HTR-8/SVneo (cell line): ENCODE results near the gene LRRC8B.

ENCODE experiments used
- DNase-seq: peaks from one replicate; pipeline ENCODE4 v3.0.0; 2011; ENCODE audit warnings: low spot score, mixed read lengths; ENCODE audit not compliant: insufficient read length
- FAIRE-seq: peaks from 2 replicates; lab custom pipeline; 2011; peaks lifted over from hg19 to GRCh38; lab: Jason Lieb, UNC

LRRC8B gene

GRCh38 chr1:89546082-89546889 lies 21.7 kb downstream of the LRRC8B start:
- DNase-seq, result no peak
- FAIRE-seq, result no peak

DNA sequence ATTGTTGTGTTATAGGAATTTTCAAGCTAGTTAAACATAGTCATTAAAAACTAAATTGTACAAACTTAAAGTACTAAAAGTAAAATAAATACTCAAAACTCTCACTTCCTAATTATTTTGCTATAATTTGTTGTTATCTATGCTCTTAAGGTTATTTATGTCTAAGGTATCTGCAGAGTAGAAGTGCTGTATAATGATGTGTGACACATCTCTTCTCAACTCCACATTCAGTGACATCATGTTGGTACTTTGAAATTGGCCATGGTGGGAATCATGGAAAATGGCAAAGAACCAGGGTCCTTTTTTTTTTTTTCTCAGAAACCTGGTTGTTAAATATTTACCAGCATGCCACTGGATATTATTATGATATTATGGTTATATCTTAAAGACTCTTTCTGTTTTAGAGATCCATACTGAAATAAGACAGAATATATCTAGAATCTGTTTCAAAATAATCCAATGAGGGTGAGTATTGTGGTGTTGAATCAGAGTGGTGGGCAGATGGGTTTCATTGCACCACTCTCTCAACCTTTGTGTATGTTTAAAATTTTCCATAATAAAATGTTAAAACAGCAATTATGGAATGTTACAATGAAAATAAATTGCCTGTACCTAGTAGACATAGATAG lies 22.4 kb downstream of the LRRC8B start:
- DNase-seq (no peak), FAIRE-seq (no peak)

DNA sequence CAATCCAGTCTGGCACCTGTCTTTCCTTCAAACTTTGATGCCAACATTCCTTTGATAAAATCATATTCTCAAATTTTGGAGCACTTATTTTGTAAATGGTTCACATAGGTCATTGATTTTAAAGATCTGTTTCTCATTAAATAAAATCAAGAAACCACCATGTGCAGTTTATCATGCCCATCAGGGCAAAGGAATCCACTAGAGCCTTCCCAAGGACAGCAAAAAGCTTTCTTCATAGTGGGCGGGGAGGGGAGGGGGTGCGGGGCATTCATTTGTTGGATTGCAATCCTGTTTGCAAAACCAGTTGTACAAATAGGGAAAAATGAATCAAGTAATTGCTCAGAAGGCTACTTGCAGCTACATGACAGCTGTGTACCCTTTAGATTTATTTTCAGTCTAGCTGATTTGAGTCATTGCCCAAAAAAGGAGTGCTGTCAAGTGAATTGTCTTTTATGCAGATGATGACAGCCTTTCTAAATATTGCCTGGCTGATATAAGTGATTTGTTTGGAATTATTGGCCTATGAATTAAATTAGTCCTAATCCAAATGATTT lies 23.0 kb downstream of the LRRC8B start:
- no peak for DNase-seq
- FAIRE-seq, result no peak

DNA sequence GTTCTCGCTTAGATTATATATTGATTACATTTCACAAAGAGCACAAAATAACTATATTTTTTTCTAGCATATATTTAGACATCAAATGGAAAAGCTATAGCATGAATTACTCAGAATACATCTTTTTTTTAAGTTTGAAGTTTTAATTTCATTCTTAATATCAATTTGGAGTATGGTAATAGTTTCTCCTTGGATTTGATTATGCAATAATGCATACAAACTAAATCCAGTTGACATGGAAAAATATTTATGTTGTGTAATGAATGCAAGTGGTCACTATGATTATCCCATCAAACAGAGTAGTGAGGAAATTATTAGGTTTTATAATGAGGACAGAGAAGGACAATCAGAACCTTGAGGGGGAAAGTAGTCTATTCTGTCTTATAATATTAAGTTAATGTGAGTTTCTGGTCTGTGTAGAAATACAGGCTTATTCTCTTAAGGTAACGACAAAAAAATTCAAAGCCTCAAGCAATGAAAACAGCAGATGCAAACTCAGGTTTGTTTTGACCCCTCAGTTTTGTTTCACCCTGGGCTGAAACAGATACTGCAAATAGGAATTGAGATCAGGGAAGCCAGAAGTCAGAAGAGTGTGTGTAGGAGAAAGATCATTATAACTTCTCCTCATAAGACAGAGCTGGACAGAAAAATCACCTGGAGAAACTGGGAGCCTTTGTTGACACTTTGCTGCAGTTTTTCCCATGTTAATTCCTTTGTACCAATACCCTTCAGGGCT lies 23.7 kb downstream of the LRRC8B start:
- no peak for FAIRE-seq

DNA sequence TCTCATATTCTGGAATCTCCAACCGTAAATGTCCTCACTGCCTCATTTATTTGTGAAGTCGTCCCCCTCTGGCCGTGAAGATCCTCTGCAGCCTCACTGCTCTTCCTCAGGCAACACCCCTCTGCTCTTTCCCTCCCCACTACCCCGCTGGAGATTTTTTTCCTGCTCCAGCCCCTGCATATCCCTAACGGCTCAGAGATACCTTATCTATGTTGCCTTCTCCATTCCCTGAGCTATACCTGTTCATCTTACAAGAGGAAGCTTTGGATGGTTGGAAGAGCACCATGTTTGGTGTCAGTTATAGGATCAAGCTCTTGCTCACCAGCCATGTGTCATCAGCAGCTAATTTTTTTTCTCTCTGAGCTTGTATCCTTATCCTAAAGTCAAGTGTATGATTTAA lies 26.4 kb downstream of the LRRC8B start:
- DNase-seq (no peak), FAIRE-seq (no peak)

More for the DNA sequence above, 23.7 kb downstream of the LRRC8B start:
- no peak for DNase-seq

- DNase-seq, result no peak
- FAIRE-seq, result no peak
Measured at GRCh38 chr1:89552471-89553081, 27.9 kb downstream of the LRRC8B start.

GRCh38 chr1:89553157-89553556 lies 28.5 kb downstream of the LRRC8B start:
- FAIRE-seq (no peak), DNase-seq (no peak)

DNA sequence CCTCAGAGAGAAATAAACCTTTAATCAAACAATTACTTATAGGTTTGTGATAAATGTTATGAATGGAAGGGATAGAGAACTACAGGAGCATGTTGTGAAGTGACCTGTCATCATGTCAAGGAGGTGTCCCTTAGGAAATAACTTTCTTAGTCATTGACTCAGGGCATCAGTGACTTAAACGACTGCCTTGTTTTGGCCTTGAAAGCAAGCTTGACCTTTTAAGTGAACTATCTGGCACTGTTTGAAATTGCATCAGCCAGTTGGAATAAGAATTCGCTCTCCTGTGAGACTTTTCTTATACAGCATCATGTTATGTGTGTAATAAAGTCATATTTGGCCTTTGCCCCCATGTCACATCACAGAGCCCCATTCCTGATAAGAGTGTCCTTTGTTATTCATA lies 30.9 kb downstream of the LRRC8B start:
- FAIRE-seq (no peak), DNase-seq (no peak)

- no peak for FAIRE-seq
Measured at GRCh38 chr1:89556726-89557444, 32.3 kb downstream of the LRRC8B start.

DNA sequence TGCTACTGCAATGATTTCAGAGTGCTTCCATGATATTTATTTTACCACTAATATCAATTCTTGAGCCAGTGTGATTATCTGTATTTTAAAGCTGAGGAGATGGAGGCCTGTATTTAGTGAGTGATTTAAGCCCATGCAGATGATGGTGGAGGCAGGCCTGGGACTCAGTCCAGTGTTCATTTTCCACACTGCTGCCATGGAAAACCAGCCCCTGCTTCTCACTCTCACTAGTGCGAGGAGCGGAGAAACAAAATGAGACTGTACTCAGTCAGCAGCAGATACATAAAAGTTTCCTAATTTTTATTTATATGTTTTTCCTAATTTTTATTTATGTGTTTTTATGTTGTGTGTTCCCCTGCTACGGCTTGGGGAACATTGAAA lies 32.8 kb downstream of the LRRC8B start:
- no peak for DNase-seq
- no peak for FAIRE-seq

More at GRCh38 chr1:89556726-89557444, 32.3 kb downstream of the LRRC8B start:
- no peak for DNase-seq

DNA sequence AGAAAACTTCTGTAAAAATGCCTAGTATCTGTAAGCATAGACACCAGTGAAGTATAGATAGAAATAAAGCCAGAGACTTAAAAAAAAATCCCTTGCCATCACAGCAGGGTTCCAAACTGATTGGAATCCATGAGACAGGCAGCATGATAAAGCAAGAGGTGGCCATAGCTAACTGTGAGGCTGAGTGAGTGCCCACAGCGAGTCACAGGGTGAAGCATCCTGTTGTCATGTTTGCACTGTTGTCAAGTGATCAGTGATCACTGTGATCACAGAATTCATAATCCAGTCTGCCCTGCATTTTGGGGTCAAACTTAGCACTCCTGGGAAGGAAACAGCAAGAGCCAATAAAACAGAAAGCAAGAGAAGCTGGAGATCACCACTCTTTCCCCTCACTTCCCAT lies 33.3 kb downstream of the LRRC8B start:
- FAIRE-seq, result no peak
- no peak for DNase-seq

GRCh38 chr1:89563957-89564604 lies 39.5 kb downstream of the LRRC8B start:
- DNase-seq (no peak), FAIRE-seq (no peak)

DNA sequence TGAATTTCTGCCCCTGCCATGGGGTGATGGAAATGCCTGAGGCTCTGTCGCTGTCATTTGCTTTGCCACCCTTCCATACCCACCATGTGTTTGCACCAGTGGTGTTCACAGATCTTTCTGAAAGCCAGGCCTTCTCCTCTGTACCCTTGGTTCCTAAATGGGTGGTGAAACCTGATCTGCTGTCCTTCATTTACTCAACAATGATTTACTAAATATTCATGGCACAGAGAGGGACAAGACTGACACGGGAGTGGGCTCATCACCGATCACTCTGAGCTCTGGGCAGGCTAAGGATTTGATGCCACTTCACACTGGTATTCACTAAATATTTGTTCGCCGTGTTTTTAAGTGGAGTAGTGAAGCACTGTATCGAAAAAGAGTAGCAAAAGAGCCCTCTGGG lies 40.9 kb downstream of the LRRC8B start:
- DNase-seq (no peak), FAIRE-seq (no peak)

DNA sequence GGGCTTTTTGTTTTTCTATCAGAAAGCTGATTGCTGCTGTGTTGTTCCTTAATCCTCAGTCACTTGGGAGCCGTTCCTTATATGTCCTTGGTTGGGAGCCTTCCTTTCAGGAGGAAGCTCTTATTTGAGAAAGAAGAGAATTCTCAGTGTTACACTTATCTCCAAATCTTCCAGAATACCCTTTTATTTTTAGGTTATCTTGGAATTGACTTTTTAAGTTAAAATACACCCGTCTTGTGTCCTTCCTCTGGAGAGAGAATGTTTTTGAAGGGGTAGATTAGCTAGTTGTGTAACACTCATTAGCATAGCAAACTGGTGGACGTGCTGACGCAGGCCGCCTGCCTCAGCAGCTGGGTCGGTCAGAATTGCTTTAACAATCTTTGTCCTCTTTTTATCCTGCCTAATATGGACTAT lies 42.1 kb downstream of the LRRC8B start:
- no peak for FAIRE-seq
- no peak for DNase-seq

DNA sequence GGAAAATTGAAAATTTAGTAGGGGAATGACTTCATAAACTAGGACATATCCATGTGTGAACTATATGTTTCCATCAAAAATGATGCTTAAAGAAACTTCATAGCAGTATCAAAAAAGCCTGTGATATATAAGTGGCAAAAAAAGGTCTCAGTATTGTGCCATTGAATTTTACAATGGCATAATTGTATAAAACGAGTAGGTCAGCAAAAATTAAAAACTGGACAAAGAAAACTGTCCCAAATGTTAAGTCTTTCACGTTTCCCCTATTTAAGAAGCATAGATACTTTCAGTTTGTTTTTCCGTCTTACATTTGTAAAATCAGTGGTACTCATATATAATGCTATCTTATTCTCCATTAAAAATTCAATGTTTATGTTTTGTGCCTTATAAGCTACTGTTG lies 43.2 kb downstream of the LRRC8B start:
- DNase-seq (no peak), FAIRE-seq (no peak)

- no peak for FAIRE-seq
- no peak for DNase-seq
Measured at GRCh38 chr1:89573410-89573809, 48.8 kb downstream of the LRRC8B start.

DNA sequence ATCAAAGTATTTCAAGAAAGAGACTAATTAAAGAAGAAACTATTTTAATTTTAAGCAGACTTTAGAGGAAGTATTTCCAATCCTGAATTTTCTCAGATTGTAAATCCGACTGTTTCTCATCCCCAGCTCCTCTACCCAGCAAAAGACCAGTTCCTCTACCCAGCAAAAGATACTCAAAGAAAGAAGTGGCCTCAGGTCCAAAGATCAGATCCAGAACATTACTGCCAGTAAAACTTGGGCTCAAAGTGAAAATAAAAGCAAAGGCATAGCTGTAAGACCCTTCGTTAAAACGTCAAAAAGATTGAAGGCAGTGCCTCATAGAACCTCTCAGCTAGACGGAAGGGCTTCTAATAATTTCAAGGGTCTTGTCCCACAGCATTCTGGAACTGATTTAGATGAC lies 50.0 kb downstream of the LRRC8B start:
- DNase-seq (no peak), FAIRE-seq (no peak)

DNA sequence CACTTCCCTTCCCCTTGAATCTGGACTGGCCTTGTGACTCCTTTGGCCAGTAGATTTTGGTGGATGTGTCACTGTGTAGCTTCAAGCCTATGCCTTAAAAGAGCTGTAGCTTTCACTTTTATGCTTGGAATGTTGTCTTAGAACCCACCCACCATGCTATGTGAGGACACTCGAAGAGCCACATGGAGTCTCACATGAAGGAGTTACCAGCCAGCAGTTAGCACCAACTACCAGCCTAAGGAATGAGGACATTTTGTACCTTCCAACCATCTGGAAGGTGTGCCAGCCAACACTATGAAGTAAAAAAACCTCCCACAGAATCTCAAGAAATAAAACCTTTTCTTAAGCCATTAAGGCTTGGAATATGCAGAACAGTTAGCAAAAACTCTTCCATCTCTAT lies 50.6 kb downstream of the LRRC8B start:
- no peak for DNase-seq
- FAIRE-seq, result no peak

DNA sequence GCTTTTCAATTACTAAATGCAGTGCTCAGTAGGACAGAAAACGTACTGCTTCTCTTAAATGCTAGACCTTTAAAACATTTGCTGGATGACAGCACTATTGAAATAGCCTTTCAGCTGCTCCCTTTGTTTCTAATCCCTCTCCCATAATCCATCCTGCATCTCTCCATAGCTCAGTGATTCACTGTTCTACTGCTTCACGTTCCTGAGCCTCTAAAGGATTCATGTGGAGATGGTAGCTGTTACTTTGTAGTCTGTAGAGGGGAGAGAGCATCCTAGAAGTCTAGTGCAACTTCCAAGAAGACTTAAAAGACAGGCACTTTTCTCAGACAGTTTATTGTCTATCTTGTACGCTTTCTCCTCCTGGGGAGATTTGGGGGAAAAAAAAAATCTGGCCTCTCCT lies 51.4 kb downstream of the LRRC8B start:
- FAIRE-seq, result no peak

More for the DNA sequence above, 51.4 kb downstream of the LRRC8B start:
- DNase-seq, result no peak
